ENCODE results near the gene SYNM.

The SYNM gene

GRCh38 chr15:99115300-99116215 is 10.7 kb downstream of the SYNM start:
- ATAC-seq, result no peak
- TF ChIP-seq CSRNP3 (CRISPR knock-in tag; IDR thresholded peaks at IDR 0.05), result no peak
- no peak for TF ChIP-seq PATZ1 (CRISPR knock-in tag; IDR thresholded peaks at IDR 0.05; ENCODE audit: borderline replicate concordance)
- TF ChIP-seq ISL1 (CRISPR knock-in tag; IDR thresholded peaks at IDR 0.05), result no peak
- TF ChIP-seq ZFP30 (CRISPR knock-in tag; IDR thresholded peaks at IDR 0.05), result no peak
- no peak for TF ChIP-seq BACH2 (CRISPR knock-in tag; IDR thresholded peaks at IDR 0.05; ENCODE audit: borderline replicate concordance)
- TF ChIP-seq TOX (CRISPR knock-in tag; IDR thresholded peaks at IDR 0.05; ENCODE audit: borderline replicate concordance), result no peak

- TF ChIP-seq TOX (CRISPR knock-in tag; IDR thresholded peaks at IDR 0.05; ENCODE audit: borderline replicate concordance), result no peak
- TF ChIP-seq SNAI2 (CRISPR knock-in tag; IDR thresholded peaks at IDR 0.05), result no peak
- TF ChIP-seq ZNF70 (CRISPR knock-in tag; IDR thresholded peaks at IDR 0.05), result no peak
- TF ChIP-seq POU6F1 (CRISPR knock-in tag; IDR thresholded peaks at IDR 0.05; ENCODE audit: borderline replicate concordance, low read depth), result no peak
- TF ChIP-seq CSRNP3 (CRISPR knock-in tag; IDR thresholded peaks at IDR 0.05), result no peak
- no peak for TF ChIP-seq ESRRG (CRISPR knock-in tag; IDR thresholded peaks at IDR 0.05)
- no peak for TF ChIP-seq PPARA (CRISPR knock-in tag; IDR thresholded peaks at IDR 0.05; ENCODE audit: borderline replicate concordance)
- TF ChIP-seq ARNTL (CRISPR knock-in tag; IDR thresholded peaks at IDR 0.05; ENCODE audit: borderline replicate concordance, low read depth), result no peak
- TF ChIP-seq OSR1 (CRISPR knock-in tag; IDR thresholded peaks at IDR 0.05), result no peak
- TF ChIP-seq ISL1 (CRISPR knock-in tag; IDR thresholded peaks at IDR 0.05), result no peak
- TF ChIP-seq ZFP3 (CRISPR knock-in tag; IDR thresholded peaks at IDR 0.05), result no peak
- TF ChIP-seq ZNF565 (CRISPR knock-in tag; conservative IDR thresholded peaks at IDR 0.05; ENCODE audit: low read depth), result no peak
- no peak for TF ChIP-seq CREB5 (CRISPR knock-in tag; IDR thresholded peaks at IDR 0.05; ENCODE audit: low read depth)
- no peak for TF ChIP-seq CSDC2 (CRISPR knock-in tag; IDR thresholded peaks at IDR 0.05)
- no peak for TF ChIP-seq PATZ1 (CRISPR knock-in tag; IDR thresholded peaks at IDR 0.05; ENCODE audit: borderline replicate concordance)
- TF ChIP-seq TCF4 (CRISPR knock-in tag; IDR thresholded peaks at IDR 0.05; ENCODE audit: borderline replicate concordance), result no peak
- TF ChIP-seq ZFP30 (CRISPR knock-in tag; IDR thresholded peaks at IDR 0.05), result no peak
- TF ChIP-seq ZC3H10 (CRISPR knock-in tag; IDR thresholded peaks at IDR 0.05), result no peak
- no peak for TF ChIP-seq BACH2 (CRISPR knock-in tag; IDR thresholded peaks at IDR 0.05; ENCODE audit: borderline replicate concordance)
- TF ChIP-seq RARB (CRISPR knock-in tag; IDR thresholded peaks at IDR 0.05), result no peak
- no peak for ATAC-seq
These were observed 12.2 kb downstream of the SYNM start for GRCh38 chr15:99117111-99117510.

Measured in SK-N-SH treated with all-trans-retinoic acid at 6 μM for 48 hours (cell line).